Retina (tissue), 1 donor: ENCODE data around the gene SSTR3.
"Not testable (repeated sequence)": the region's sequence is repeated elsewhere in the genome, so short reads cannot be mapped to it uniquely, and the experiment has no call there.

ENCODE experiments used
- DNase-seq: peaks from one replicate; pipeline ENCODE4 v3.0.0-alpha.2; 2016

SSTR3 gene

DNA sequence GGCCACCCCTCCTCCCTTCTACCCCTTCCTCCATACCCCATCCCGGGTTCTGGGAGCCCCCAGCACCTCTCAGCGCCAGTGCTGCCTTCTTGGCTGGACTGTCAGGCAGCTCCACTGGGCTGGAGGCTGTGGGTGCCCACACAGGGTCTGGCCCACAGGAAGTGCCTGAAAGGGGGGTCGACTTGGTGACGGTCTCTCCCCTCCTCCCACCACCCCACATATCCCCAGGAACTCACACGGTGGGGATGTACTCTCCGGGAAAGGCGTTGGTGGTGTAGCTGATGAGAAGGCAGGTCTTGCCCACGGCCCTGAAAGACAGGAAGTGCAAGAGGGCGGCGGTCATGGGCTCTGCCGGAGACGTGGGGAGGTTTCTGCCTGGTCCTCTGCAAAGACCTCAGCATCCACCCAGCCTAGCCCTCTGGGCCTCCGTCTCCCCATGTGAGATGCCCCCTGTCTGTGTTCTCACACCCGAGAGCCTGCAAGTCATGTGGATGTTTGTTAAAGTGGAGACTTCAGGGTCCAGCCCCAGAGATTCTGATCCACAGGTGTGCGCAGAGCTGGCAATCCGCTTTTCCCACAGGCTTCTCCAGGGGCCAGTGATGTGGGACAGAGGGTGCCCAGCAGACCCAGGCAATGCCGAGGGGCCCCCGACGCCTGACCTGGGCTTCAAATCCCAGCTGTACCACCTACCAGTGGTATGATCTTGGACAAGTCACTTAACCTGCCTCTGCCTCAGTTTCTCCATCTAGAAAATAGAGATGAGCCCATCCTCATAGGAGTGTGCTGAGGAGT, 29.3 kb upstream of the SSTR3 start:
- DNase-seq = no peak

DNA sequence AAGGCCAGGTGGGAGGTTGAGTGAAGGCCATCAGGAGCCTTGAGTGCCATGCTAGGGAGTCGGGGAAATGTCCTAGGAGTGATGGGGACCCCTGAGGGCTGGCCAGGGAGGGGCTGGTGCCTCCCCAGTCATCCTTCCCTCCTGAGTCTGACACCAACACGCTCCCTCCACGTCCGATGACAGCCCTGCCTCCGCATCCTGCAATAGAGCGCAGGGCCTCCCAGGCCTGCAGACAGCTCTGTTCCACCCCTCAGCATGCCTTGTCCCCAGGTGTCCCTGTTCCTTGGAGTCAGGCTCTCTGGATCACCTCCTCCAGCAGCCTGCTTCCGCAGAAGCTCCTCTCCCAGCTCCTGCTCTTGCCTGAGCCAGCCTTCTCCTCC, 28.7 kb upstream of the SSTR3 start:
- DNase-seq = no peak

DNA sequence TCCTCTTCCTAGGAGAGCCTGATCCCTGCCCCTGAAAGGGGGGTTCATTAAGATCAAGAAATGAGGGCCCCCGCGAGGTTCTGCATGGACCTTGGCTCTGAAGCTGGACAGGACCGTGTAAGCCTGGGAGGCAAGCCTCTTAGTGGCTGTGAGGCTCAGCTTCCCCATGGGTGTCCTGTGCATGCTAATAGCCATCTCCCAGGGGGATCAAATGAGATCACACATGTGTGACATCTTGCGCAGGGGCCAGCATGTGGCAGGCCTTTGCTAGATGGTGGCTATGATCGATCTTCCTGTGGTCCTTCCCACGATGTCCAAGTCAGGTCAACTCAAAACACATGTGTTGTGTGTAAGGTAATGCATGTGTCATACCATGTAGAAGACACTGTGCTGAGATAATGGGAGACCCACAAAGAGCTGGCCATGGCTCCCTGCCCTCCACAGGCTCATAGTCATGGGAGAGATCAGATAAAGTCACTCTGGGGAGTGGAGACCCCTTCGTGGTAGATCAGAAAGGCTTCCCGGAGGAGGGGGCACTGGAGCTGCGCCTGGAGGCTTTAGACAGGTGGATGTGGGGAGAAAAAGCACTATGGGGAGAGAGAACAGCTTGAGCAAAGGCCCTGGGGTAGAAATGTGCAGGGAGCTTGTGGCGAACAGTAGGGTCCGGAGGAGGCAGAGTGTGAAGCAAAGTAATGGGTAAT, 28.1 kb upstream of the SSTR3 start:
- DNase-seq = no peak

DNA sequence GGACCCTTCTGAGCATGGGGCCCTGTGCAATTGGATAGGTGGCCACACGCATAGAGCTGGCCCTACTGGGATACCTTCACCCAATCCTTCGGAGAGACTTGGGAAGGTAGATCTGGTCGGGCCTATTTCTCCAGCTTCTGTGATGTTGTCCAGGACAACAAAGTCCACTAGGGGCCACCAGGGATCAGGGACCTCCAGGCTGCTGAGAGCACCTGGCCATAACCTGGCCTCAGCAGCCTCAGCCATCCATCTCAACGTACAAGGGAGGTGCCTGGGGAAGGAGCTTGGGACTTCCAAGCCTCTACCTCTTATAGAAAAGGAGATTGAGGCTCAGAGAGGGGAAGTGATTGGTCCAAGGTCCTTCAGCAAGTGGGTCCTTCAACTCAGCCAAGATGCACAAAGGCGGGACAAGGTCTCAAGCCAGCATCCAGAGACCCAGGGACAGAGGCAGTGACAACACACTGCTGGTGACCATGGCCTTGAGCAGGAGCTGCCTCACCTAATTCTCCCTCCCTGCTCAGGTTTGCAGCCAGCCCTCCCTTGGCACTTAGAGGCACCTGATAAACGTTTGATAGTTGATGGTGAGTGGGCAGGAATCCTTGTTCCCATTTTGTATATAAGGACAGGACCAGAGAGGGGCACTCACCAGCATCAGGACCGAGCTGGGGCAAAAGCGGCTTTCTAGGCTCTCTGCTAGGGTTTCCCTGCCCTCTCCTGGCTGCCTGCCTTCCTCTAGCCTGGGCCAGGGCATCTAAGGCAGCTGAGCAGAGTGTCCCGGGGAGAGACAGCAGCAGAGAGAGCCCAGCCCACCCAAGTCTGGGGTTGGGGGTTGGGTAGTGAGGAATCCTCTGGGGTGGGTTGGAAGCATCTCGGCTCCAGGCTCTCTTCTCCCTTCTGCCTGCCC, 27.3 kb upstream of the SSTR3 start:
- DNase-seq = no peak

DNA sequence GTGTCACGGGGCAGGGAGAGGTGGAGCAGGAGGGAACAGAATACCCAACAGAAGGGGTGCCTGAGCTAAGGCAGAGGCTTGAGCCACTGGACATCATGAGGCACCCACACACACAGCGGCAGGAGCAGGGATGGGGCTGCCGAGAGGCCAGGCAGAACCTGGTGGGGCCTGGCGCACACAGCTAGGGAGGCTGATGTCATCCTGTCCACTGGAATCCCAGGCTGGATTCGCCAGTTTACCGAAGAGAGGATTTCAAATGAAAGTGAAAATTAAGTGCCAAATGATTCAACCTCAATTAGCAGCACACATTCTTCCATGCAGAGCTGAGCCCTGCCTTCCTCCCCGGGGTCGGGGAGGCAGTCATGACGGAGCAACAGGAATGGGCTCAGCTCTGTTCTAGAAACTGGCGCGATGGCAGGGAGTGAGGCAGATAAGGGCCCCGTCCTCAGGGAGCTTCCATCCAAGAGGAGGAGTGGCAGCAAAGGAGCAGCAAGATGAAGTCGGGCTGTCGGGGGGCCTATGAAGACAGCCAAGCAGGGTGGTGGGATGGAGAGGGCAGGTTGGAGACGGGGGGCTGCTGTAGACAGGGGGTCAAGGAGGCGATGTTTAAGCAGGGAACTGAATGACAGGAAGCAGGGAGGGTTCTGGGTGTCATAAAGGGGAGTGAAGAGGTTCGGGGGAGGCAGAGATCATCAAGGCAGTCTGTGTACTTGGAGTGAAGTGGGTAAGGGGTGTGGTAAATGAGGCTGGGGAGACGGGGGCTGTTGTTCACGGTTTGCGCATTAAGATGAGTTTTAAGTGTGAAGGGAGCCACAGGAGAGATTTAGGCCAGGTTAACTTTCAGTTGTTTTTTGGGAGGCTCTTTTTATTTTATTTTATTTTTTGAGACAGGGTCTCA, 25.3 kb upstream of the SSTR3 start:
- DNase-seq = no peak

DNA sequence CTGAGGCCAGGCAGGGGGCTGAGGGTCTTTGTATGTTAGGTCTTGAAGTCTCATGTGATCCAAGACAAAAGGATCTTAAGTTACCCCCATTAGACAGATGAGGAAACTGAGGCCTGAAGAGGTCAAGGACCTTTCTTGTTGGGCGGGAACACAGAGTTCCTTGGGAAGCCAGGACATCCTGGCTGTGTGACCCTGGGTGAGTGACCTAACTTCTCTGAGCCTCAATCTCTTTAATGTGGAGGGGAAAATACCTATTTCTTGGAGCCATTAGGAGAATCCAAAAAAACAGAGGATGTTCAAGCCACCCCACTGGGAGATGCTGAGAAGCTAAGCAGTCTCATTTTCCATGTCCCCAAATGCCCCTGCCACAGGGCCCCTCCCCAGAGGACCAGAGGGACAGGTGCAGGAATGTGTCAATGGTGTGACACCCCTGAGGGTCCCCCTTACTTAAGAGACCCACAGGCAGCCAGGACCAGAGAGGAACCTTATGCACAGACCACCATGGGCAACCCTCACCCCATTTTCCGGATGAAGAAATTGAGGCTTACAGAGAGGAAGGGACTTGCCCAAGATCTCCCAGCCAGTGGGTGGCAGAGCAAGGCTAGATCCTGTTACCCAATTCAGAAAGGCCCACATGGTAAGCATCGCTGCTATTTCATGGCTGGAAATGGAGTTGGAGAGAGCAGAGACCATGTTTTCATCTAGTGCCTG, 23.8 kb upstream of the SSTR3 start:
- DNase-seq = no peak

DNA sequence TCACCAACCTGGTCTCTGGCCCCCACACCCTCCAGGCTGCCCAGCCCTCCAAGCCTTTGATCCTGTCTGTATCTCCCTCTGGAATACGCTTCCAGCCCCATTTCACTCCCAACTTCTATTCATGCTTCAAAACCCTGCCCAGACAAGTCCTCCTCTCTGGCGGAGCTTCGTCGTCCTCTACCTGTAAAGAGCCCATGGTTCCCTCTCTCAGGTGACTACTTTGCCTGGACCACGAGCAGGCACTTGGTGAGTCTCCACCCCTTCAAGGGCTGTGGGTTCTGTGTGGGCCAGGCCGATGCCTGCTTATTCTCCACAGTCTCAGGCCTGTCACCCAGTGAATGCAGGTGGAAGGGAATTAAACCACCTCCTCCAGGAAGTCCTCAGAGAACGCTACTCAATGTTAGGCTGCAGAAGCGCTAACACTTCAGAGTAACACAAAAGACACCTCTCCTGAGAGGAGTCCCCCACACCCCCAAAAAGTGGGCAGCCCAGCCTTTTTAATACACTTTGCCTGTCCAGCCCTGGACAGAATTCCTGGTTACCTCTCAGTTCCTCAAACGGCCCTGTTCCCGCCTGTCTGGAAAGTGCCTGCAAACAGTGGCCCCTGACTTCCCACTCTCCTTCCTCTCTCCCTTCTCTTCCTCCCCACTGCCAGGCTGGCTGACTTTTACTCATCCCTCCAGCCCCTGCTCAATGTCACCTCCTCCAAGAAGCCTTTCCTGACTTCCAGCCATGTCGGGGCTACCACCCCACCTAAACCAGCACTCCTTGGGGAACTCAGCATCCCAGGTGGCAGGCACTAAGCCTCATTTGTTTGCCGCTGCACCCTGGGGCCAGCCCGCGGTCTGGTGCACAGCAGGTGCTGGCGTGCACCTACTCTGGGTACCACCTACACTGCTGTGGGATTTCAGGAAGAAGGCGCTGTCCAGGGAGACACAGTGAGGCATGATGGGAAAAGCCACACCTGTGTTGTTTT, 22.7 kb upstream of the SSTR3 start:
- no peak for DNase-seq

DNA sequence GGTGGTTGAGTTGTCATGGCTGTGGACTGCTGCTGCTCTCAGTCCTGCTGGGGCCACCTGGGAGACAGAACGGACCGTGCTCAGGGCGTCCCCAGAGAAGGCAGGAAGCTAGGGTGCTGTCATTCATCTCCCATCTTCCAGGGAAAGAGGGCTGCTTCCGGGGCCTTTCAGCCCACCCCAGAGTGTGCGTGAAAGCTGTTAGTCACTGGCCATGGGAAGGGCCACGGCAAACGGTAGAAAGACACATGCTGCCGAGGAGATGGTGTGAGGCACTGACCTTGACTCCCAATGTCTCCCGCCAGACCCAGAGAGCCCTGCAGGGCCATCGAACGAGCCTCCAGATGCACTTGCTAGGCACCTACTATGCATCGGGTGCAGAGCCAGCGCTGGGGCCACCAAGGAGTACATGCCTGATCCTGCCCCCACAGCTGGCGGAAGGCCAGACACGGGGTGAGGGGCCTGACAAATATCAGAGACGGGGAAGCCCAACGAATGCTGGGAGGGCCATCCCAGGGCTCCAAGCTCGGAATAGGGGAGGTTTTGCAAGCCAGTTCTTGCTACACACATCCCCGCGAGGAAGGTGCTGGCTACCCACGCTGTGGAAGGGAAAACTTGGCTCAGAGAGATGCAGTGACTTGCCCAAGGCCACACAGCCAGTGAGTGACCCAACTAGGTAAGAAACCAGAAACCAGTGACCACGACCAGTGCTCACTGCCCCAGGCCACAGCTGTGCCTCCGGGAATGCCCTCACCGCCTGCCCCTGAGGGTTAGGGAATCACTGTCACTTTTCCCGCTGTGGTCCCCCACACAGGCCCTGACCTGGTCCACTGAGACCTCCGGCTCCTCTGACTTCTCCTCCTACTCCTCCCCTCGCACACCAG, 21.7 kb upstream of the SSTR3 start:
- DNase-seq = no peak

DNA sequence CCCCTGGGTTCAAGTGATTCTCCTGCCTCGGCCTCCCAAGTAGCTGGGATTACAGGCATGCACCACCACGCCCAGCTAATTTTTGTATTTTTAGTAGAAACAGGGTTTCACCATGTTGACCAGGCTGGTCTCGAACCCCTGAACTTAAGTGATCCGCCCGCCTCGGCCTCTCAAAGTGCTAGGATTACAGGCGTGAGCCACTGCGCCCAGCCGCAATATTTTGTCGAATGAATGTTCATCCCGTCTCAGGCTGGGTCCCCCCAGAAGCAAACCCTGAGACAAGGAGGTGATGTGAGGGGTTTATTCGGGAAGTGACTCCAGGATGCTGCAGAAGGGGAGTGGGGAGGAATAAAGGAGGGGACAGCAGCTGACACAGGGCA, 21.1 kb upstream of the SSTR3 start:
- not testable (repeated sequence) for DNase-seq

DNA sequence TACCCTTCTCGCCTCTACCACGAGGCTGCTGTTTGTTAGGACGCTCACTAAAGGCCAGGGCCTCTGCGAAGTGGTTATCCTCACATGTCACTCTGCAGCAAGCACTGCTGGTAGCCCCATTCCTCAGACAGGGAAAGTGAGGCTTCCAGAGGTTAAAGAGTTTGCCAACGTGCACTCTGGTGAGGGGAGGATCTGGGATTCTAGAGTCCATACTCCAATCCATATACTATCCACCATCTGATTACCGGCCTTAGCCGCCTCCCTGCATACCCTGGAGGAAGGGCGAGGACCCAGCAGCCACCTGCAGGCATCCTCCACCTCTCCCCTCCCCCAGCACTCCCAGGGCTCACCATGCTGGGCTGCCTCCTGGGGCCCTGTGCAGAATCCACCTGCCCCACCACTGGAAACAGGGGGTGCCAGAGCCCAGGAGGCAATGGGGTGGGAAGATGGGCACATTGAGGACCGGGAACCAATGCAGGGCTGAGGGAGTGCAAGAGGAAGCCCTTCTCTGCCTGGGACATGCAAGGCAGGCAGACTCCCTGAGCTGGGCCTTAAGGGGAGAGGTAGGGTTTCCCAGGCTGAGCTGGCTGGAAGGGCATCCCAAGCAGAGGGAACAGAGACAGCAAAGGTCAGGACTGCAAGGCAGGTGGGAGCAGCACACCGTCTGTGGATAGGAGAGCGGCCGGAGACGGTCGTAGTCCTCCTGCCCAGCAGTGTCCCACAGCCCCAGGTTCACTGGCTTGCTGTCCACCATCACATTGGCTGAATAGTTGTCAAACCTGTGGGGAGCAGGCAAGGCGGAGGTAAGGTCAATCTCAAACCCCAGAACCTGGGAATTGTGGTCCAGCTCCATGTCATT, 20.1 kb upstream of the SSTR3 start:
- no peak for DNase-seq

DNA sequence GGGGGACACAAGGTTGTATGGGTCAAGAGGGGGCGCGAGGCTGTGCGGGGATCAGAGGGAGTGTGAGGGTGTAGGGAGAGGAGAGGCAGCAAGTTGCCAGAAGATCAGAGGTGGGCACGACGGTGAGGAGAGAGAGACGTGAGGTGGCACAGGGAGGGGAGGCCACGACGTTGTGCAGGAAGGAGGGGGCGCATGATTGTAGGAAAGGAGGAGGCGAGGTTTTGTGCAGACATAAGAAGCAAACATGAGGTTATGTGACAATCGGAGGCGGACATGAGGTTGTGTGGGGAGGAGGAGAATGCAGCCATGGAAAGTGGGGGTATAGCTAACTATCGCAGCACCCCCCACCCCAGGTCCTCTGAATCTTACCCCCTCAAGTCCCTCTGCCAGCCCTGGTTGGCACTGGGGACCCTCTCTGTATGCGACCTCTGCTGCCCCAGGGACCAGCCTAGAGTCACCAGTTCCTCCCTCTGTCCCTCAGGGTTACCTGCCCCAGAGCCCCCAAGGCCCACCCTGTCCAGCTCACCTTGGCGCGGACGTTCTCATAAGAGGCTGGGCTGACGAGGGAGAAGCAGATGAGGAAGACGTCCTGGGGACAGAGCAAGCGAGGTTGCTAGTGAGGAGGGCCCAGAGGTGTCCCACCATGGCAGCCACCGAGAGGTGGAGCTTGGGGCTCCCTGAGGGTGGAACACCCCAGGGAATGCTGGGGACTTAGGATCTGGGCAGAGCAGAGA, 19.3 kb upstream of the SSTR3 start:
- DNase-seq = no peak

DNA sequence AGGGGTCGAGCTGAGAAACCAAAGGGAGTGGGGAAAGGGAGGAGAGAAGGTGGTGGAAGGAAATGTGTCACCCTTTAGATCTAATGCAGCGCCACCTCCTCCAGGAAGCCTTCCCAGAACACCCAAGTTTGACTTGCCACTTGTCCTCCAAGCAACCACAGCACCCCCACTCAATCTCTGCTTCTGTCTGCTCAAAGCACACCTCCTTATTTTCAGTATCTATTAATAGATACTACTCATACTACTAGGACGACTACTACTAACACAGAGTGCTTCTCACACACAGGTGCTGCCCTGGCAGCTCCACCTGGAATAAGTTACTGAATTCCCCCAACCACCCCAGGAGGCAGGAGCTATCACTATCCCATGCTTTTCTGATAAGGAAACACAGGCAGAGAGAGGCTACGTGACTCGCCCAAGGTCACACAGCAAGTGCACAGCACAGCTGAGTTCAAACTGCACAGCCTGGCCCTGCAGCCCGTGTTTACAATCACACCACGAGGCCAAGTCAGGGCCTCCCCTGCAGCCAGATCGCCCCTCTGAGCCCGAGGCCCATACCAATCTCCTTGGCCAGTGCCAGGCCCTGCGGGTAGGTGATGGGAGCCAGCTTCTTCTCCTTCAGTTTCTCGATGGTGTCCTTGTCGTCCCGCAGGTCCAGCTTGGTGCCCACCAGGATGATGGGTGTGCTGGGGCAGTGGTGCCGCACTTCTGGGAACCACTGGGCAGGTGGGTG, 18.6 kb upstream of the SSTR3 start:
- DNase-seq = no peak

DNA sequence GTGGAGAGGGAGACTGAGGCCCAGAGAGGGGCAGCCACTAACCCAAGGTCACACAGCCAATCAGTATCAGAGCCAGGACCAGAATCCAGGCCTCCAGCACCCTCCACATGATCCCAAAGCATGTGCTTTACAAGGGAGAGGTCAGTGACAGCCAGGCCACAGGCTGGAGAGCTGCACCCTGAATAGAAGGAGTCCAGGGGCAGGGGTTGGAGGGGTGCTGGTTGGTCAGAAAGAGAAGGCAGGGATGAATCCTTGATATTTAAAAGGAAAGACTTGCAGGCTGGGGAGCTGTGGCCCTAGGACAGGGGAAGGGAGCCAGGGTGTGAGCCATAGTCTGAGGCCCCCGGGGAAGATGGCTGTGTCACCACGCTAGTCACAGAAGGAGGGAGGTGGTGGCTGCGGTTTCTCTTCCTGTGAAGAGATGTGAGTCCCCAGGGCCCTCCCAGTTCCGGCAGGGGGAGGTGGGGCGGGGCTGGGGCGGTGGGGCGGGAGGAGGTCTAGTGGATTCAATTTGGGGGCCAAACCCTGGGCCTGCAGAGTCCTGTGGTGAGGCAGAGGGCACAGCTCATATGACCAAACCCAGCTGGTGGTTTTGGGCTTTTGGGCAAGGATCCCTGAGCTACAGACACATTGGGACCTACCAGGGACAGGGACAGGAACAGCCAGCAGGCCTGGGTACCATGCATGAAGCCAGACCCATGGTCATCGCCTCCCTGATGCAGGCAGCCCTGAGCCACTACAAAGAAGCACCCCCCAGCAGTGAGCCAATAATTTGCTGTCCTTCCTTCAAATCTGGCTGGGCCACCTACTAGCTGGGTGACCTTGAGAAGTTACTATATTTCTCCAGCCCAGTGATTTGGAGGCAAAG, 17.8 kb upstream of the SSTR3 start:
- no peak for DNase-seq

DNA sequence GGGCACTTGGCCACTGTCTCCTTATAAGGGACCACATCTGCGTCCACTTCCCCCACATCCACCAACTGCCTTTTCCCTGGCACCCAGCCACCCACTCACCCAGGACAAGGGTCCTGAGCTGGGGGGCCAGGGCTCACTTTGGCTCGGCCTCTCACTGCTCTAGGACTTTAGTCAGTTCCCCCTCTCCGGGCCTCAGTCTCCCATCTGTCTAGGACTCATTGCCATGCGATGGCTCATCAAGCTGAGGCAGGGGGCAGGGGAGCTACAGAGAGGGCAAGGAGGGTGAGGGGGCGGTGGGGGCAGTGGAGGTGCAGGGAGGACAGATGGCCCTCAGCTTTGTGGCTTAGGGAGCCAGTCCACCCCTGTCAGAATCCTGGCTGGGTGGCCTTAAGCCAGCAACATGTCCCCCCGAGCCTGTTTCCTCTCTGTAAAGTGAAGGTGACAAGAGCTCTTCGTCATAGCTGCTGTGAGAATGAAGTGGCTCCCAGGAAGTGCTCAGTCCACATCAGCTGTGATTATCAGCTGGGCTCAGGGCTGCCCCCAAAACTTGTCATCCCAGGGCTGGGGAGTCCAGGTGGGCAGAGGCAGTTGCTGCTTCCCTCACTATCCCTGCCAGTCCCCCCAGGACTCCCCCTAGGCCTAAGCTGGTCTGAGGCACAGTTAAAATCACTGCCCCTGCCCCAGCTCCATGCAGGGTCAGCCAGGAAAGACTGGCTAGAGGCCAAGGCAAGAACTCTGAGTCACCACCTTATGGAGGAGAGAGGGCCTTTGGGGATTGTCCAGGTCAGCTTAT, 16.9 kb upstream of the SSTR3 start:
- DNase-seq = no peak
